ENCODE measurements around the gene DST. TPM values are rescaled to one million over a fixed set of nuclear protein-coding genes. Genes with fewer than 3 reads are reported as not detected.

DST gene
- polyA plus RNA-seq, 1 experiment = 80.6 TPM

DNA sequence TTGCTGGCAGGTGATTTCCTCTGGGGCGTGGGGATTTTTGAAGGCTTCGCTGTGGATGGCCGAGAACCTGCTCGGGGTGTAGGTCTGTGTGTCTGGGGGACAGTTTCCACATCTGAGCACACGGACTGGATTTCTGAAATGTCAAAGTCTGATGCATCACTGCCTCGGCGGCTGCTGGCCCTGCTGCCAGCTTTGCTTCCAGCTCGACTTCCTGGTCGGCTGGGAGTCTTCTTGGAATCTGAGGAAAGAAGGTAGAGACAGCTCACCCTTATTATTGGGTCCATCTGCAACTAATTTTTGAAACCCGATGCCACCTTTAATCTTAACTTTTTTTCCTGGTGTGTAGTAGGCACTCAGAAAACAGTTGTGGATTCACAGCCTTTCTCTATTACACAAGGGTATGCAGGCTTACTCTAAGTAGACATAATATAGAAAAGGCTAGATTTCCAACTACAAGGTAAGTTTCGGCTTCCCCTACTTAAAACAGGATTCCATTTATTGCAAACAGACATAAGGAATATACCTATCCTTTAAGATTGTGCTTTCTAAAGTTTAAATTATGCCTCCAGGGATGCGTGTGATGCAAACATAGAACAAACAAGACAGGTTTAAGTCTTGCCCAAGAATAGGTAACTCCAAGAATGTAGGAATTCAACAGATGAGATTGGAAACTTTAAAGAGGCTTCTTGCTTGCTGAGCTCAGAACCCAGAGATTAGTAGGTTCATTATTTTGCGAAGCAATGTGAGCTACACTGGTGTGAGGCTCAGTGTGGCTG lies 183.5 kb downstream of the DST start:
- no peak overlapping the region for H3K4me3 ChIP-seq (ENCODE audit: low read depth, low read length)
- TF ChIP-seq, protein P1, sequence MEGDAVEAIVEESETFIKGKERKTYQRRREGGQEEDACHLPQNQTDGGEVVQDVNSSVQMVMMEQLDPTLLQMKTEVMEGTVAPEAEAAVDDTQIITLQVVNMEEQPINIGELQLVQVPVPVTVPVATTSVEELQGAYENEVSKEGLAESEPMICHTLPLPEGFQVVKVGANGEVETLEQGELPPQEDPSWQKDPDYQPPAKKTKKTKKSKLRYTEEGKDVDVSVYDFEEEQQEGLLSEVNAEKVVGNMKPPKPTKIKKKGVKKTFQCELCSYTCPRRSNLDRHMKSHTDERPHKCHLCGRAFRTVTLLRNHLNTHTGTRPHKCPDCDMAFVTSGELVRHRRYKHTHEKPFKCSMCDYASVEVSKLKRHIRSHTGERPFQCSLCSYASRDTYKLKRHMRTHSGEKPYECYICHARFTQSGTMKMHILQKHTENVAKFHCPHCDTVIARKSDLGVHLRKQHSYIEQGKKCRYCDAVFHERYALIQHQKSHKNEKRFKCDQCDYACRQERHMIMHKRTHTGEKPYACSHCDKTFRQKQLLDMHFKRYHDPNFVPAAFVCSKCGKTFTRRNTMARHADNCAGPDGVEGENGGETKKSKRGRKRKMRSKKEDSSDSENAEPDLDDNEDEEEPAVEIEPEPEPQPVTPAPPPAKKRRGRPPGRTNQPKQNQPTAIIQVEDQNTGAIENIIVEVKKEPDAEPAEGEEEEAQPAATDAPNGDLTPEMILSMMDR (IDR thresholded peaks at IDR 0.05; ENCODE audit: insufficient read depth, low read depth, low read length) = no peak
- no peaks in the 10 kb centered on the region for H3K27me3 ChIP-seq (ENCODE audit: control insufficient read depth, insufficient read depth, low read length)
- ChIA-PET POLR2A (no interaction called here), CTCF (interaction anchor here (0.7 kb wide), 1 partner anchor 865 kb away, joined by 3 read pairs; no protein-coding TSS in a partner anchor)
- DNase-seq (ENCODE audit: low read depth) = no peak
- peaks cover 12% of the 10 kb centered on the region for H3K36me3 ChIP-seq (ENCODE audit: control insufficient read depth, insufficient read depth, low read length)

GRCh38 chr6:56458324-56458884 lies 184.3 kb downstream of the DST start:
- TF ChIP-seq, protein P1 (IDR thresholded peaks at IDR 0.05; ENCODE audit: insufficient read depth, low read depth, low read length) = no peak
- no peak for DNase-seq (ENCODE audit: low read depth)
- Histone ChIP-seq H3K4me3 (ENCODE audit: low read depth, low read length) (no peak overlapping the region), H3K36me3 (ENCODE audit: control insufficient read depth, insufficient read depth, low read length) (peaks cover 8% of the 10 kb centered on the region), H3K27me3 (ENCODE audit: control insufficient read depth, insufficient read depth, low read length) (no peaks in the 10 kb centered on the region)
- POLR2A ChIA-PET = no interaction called here
- CTCF ChIA-PET = no interaction called here

DNA sequence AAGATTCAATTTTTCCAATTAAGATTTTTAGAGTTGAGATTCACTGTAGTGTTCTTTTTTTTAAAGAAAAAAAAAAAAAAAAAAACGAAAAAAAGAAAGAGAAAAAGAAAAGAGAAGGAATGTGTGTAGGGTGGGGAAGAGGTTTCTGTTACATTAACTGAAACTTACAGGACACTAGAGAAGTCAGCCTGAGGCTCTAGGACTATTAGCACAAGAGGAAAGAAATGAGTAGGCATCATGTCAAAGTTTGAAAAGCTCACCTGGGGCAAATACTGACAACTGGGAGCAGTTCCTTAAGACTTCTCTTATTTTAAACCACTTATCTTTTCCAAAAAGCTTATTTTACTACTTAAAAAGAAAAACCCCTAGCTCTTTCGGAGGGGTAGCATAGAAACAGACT lies 185.9 kb downstream of the DST start:
- peaks cover 6% of the 10 kb centered on the region for H3K36me3 ChIP-seq (ENCODE audit: control insufficient read depth, insufficient read depth, low read length)
- no peaks in the 10 kb centered on the region for H3K27me3 ChIP-seq (ENCODE audit: control insufficient read depth, insufficient read depth, low read length)
- ChIA-PET POLR2A (no interaction called here), CTCF (interaction anchor here (0.9 kb wide), 1 partner anchor 86 kb away, joined by 3 read pairs; no protein-coding TSS in a partner anchor)
- DNase-seq (ENCODE audit: low read depth) = no peak
- H3K4me3 ChIP-seq (ENCODE audit: low read depth, low read length) = no peak overlapping the region
- TF ChIP-seq, protein P1 (IDR thresholded peaks at IDR 0.05; ENCODE audit: insufficient read depth, low read depth, low read length) = no peak

- Histone ChIP-seq H3K36me3 (ENCODE audit: control insufficient read depth, insufficient read depth, low read length) (peaks cover 1% of the 10 kb centered on the region; the same call in 1 of the 2 replicates), H3K27me3 (ENCODE audit: control insufficient read depth, insufficient read depth, low read length) (no peaks in the 10 kb centered on the region), H3K4me3 (ENCODE audit: low read depth, low read length) (no peak overlapping the region)
- ChIA-PET CTCF (interaction anchor here (0.6 kb wide), 1 partner anchor 193 kb away, joined by 3 read pairs; no protein-coding TSS in a partner anchor), POLR2A (no interaction called here)
- TF ChIP-seq, protein P1 (IDR thresholded peaks at IDR 0.05; ENCODE audit: insufficient read depth, low read depth, low read length) = no peak
- DNase-seq (ENCODE audit: low read depth) = no peak
Observed at GRCh38 chr6:56450882-56451739, 191.6 kb downstream of the DST start.

GRCh38 chr6:56450376-56450775 lies 192.3 kb downstream of the DST start:
- POLR2A ChIA-PET = interaction anchor here (0.6 kb wide), 1 partner anchor 22 kb away, joined by 3 read pairs; no protein-coding TSS in a partner anchor
- Histone ChIP-seq H3K36me3 (ENCODE audit: control insufficient read depth, insufficient read depth, low read length) (no peaks in the 10 kb centered on the region), H3K27me3 (ENCODE audit: control insufficient read depth, insufficient read depth, low read length) (no peaks in the 10 kb centered on the region), H3K4me3 (ENCODE audit: low read depth, low read length) (no peak overlapping the region)
- CTCF ChIA-PET = interaction anchor here (0.6 kb wide), 1 partner anchor 193 kb away, joined by 3 read pairs; no protein-coding TSS in a partner anchor
- TF ChIP-seq, protein P1 (IDR thresholded peaks at IDR 0.05; ENCODE audit: insufficient read depth, low read depth, low read length) = no peak
- DNase-seq (ENCODE audit: low read depth) = no peak
